ENCODE measurements around the gene PHKB. TPM values are rescaled to one million over a fixed set of nuclear protein-coding genes. Genes with fewer than 3 reads are reported as not detected.

Gene PHKB
- total RNA-seq, 2 experiments from 2014 or later, result 27.6 to 28.8 TPM

DNA sequence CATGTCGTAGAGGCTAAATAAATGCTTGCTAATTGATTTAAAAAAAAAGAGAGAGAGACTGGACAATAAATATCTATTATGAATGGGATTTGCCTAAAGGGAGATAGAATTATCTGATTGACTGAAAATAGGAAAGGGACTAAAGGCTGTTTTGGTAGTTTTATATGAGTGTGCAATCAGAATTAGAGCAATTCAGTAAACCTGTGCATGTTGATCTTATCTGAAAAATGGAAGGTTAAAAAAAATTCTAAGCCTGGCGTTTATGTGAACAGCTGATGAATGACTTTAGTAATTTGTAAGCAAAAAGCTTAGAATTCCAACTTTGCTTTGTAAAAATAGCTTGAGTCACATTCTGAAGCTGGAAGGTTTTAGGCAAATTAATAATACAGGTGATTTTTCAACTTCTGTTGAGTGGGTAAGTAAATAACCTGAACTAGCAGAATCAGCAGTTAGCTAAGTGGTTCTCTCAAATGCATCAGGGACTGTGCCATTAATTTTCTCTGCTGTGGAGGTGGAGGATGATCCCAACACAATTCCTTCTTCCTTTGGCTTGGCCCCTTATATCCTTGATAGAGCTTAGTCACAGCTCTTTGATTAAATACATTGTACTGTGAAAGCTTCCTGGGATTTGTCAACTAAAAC is 254.4 kb downstream of the PHKB start:
- Mint-ChIP-seq H3K27me3 (peaks cover 5% of the 10 kb centered on the region), H3K27ac (no peak overlapping the region), H3K4me1 (ENCODE audit: low read depth) (peaks cover 6% of the 10 kb centered on the region), H3K36me3 (no peaks in the 10 kb centered on the region), H3K4me3 (no peak overlapping the region), H3K9me3 (no peaks in the 10 kb centered on the region)
- POLR2A ChIA-PET, result no interaction called here
- no peak for DNase-seq
- CTCF ChIA-PET, result no interaction called here
- intact Hi-C loops (cut with micrococcal nuclease), result no loop called here

DNA sequence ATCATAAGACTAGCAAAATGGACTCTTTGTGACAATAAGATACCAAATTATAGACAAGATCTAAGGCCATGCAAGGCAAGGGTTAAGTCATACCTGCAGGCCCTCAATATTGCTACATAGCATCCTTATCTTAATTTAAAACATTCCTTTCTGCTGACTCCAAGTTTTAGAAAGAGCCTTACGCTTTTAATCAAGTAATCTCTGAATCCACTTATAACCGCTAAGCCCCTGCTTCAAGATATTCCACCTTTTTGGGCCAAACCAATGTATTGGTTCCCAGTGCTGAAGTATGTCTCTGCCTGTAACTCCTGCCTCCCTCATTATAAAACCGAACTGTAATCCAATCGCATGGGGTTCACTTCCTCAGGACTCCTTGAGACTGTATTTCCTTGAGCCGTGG is 255.4 kb downstream of the PHKB start:
- no peak overlapping the region for H3K27ac Mint-ChIP-seq
- peaks cover 6% of the 10 kb centered on the region for H3K4me1 Mint-ChIP-seq (ENCODE audit: low read depth)
- no peaks in the 10 kb centered on the region for H3K9me3 Mint-ChIP-seq
- intact Hi-C loops (cut with micrococcal nuclease), result no loop called here
- ChIA-PET CTCF (no interaction called here), POLR2A (no interaction called here)
- no peak overlapping the region for H3K4me3 Mint-ChIP-seq
- peaks cover 5% of the 10 kb centered on the region for H3K27me3 Mint-ChIP-seq
- no peaks in the 10 kb centered on the region for H3K36me3 Mint-ChIP-seq
- DNase-seq, result no peak

DNA sequence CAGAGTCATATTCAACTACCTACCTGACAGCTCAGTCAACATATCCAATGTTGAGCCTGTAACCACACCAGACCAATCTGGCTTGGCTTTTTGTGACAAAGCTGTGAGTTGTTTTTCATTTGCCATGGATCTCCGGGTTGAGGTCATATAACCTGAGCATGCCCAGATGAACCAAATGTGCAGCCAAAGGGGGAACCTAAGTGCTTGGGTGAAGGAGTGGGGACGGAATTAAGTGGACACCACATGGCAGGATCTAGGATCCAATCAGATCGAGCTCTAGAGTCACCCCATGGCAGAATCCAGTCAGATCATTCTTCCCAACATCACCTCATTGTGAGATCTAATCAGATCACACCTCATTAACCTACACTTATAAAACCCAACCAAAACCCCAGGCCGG is 258.6 kb downstream of the PHKB start:
- ChIA-PET POLR2A (no interaction called here), CTCF (no interaction called here)
- intact Hi-C loops (cut with micrococcal nuclease), result no loop called here
- H3K27ac Mint-ChIP-seq, result no peak overlapping the region
- H3K4me3 Mint-ChIP-seq, result no peak overlapping the region
- H3K9me3 Mint-ChIP-seq, result no peaks in the 10 kb centered on the region
- H3K4me1 Mint-ChIP-seq (ENCODE audit: low read depth), result no peaks in the 10 kb centered on the region
- peaks cover 5% of the 10 kb centered on the region for H3K27me3 Mint-ChIP-seq
- no peak for DNase-seq
- H3K36me3 Mint-ChIP-seq, result no peaks in the 10 kb centered on the region

DNA sequence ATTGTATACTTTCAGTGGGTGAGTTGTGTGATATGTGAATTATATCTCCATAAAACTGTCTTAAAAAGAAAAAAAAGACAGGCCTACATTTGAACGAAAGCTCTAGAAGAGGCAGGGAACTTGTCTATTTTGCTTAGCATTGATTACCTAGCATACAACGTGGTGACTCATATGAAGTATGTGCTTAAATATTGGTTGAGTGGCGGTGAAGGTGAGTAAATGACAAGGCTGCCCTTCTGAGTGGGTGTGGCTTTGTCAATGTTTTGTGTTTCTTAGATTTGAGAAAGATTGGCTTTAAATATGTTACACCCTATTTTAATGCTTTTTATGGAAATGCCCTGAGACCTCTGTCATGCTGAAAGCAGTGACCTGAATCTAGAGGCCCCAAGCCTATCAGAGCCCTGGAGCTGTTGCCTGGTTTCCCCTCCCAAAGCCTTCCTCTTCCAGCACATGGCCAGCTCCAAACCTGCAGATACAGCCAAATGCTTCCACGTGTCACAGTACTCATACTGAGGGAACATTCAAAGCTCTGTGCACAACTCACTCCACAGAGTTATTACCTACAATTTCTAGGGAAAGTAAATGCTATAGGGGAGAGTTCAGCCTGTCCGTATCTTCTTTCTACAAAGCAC is 260.0 kb downstream of the PHKB start:
- intact Hi-C loops (cut with micrococcal nuclease), result no loop called here
- ChIA-PET CTCF (interaction anchor here (0.6 kb wide), 1 partner anchor 42 kb away, joined by 3 read pairs; no protein-coding TSS in a partner anchor), POLR2A (no interaction called here)

DNA sequence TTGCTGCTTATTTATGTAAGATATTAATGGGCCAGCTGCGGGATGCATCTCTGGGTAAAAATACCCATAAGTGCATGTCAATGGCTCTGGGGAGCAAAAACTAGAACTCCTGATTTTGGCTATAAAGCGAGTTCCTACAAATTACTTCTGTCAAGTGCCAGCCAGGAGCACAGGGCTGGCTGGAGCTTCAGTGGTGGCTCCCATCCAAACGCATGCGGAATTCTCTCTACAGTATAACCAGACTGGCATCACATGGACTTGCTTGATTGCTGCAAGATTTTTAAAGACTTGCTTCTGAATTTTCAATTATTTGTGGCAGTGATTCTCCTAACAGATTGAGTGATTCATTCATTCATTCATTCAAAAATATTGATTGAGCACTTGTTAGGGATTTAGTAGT is 260.9 kb downstream of the PHKB start:
- DNase-seq, result no peak
- H3K36me3 Mint-ChIP-seq, result no peaks in the 10 kb centered on the region
- no peaks in the 10 kb centered on the region for H3K9me3 Mint-ChIP-seq
- ChIA-PET CTCF (no interaction called here), POLR2A (no interaction called here)
- no peak overlapping the region for H3K27ac Mint-ChIP-seq
- H3K4me3 Mint-ChIP-seq, result no peak overlapping the region
- intact Hi-C loops (cut with micrococcal nuclease), result no loop called here
- no peaks in the 10 kb centered on the region for H3K27me3 Mint-ChIP-seq
- no peaks in the 10 kb centered on the region for H3K4me1 Mint-ChIP-seq (ENCODE audit: low read depth)

More for the DNA sequence above, 260.0 kb downstream of the PHKB start:
- no peaks in the 10 kb centered on the region for H3K36me3 Mint-ChIP-seq
- peaks cover 5% of the 10 kb centered on the region for H3K27me3 Mint-ChIP-seq
- DNase-seq, result no peak
- no peak overlapping the region for H3K27ac Mint-ChIP-seq
- H3K4me3 Mint-ChIP-seq, result no peak overlapping the region
- no peaks in the 10 kb centered on the region for H3K9me3 Mint-ChIP-seq
- H3K4me1 Mint-ChIP-seq (ENCODE audit: low read depth), result no peaks in the 10 kb centered on the region

DNA sequence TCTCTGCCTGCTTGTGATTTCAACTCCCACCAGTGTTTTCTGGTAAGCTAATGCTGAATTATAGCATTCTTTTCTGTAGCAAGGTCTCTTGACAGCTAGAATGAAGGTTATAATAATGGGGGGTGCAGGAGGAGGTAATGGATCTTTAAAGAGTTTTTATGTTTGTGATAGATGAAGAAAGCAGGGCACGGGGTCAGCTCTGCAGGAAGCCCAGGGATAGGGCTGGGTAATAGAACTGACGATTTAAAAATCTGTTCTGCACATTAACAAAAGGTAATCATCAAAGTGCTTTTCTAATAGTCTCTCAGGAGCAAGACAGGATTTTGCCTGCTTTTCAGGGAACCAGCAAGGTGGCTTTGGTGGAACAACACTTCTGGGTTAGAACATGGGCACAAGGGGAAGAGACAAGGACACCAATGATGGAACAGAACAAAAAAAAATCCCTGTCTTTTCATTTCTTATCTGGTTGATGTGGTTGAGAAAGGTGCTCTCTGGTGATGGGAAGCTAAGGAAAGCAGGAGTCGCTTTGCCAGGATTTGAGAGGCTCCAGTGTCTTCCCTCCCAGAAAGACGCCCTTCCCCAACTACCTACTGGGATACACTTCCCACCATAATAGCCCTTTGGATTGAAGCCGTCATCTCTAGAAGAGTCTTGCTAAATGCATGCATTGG is 263.1 kb downstream of the PHKB start:
- ChIA-PET CTCF (no interaction called here), POLR2A (no interaction called here)
- no peak for DNase-seq
- Mint-ChIP-seq H3K9me3 (no peaks in the 10 kb centered on the region), H3K4me3 (no peak overlapping the region), H3K27ac (no peak overlapping the region), H3K4me1 (ENCODE audit: low read depth) (no peaks in the 10 kb centered on the region), H3K27me3 (no peaks in the 10 kb centered on the region), H3K36me3 (no peaks in the 10 kb centered on the region)
- intact Hi-C loops (cut with micrococcal nuclease), result no loop called here

DNA sequence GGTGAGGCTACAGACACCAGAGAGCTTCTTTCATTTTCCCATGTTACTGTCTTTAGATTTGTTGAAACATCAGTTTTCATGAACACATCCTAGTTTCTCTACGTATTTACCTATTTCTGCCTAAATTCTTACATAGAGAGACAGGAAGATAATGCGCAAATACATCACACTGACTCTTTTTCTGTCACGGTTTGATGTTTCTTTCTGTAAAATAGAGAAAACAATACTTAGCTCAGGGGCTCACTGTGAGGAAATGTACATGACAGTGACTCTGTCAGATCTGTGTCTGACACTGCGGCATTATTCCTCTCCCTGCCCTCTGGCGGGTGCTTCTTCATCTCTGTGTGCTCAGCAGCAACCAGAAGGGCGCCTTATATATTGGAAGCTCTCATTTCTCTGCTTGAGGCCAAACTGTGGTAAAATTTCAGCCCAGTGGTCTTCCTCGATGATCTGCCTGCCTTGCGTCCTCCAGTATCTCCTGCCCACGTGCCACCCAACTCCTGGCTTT is 264.1 kb downstream of the PHKB start:
- ChIA-PET POLR2A (no interaction called here), CTCF (no interaction called here)
- Mint-ChIP-seq H3K27me3 (no peaks in the 10 kb centered on the region), H3K4me3 (no peak overlapping the region), H3K9me3 (no peaks in the 10 kb centered on the region), H3K4me1 (ENCODE audit: low read depth) (no peaks in the 10 kb centered on the region), H3K27ac (no peak overlapping the region), H3K36me3 (no peaks in the 10 kb centered on the region)
- DNase-seq, result no peak
- intact Hi-C loops (cut with micrococcal nuclease), result no loop called here

DNA sequence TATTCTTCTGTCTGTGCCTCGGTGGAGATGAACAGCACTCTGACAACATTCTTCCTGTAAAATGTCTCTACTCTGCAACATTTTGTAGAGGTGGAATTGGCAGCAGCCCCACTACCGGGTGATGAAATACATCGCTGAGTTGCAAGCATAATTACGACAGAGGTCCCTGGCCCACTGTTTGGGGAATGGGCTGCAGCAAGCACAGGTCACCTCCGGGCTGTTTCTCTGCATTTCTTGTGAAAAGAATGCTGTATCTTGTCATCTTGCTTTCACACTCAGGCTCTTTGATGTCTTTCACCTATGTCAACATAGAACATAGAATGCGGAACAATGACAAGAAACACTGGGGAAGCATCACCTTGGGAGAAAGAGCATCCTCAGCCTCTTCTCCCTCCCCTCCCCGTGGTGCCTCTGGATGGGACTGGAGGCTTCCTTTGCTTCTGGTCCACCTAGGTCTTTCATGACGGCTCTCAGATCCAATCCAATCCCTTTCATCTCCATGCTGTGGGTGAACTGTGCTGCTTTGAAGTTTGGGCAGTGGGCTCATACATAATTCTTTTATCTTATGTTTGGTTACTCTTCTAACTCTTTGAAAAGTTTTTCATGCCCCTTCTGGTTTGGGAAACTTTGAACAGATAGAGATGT is 265.0 kb downstream of the PHKB start:
- Mint-ChIP-seq H3K36me3 (no peaks in the 10 kb centered on the region), H3K27ac (no peak overlapping the region)
- POLR2A ChIA-PET, result no interaction called here

DNA sequence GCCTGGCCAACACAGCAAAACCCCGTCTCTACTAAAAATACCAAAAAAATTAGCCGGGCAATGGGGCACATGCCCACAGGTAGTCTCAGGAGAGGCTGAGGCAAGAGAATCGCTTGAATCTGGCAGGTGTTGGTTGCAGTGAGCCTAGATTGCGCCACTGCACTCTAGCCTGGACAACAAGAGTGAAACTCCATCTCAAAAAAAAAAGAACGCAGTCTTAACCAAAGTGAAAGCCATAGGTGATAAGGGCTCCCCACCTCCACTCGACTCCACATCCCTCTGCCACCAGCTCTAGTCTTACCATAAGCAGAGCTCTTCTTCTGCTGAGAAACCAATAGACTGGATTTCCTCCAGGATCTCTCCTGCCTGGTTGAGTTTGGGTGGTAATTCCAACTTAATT is 266.0 kb downstream of the PHKB start:
- Mint-ChIP-seq H3K27ac (no peak overlapping the region), H3K9me3 (no peaks in the 10 kb centered on the region), H3K36me3 (no peaks in the 10 kb centered on the region), H3K4me3 (no peak overlapping the region), H3K4me1 (ENCODE audit: low read depth) (no peaks in the 10 kb centered on the region), H3K27me3 (no peaks in the 10 kb centered on the region)
- CTCF ChIA-PET, result no interaction called here
- intact Hi-C loops (cut with micrococcal nuclease), result no loop called here
- POLR2A ChIA-PET, result no interaction called here
- DNase-seq, result no peak

More for the DNA sequence above, 265.0 kb downstream of the PHKB start:
- Mint-ChIP-seq H3K4me1 (ENCODE audit: low read depth) (no peaks in the 10 kb centered on the region), H3K27me3 (no peaks in the 10 kb centered on the region), H3K9me3 (no peaks in the 10 kb centered on the region), H3K4me3 (no peak overlapping the region)
- DNase-seq, result no peak
- intact Hi-C loops (cut with micrococcal nuclease), result no loop called here
- CTCF ChIA-PET, result no interaction called here

DNA sequence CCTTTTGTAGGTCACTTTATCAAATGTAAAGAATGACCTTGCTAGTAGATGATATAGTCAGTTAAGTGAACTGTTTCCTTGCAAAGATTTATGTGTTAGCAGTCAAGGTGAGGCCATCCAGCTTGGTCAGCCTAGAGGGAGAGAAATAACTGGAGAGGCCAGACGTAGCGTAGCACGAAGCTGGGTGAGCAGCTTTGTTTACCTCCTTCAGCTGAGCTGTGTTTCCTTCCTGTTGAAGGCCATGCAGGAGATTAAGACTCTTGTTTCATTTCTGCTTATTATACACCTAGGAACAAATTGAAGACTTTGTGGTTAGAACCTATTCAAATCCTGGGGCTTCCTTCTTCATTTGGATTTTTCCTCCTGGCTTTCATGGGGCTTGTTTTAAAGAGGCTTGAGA is 267.1 kb downstream of the PHKB start:
- peaks cover 6% of the 10 kb centered on the region for H3K4me1 Mint-ChIP-seq (ENCODE audit: low read depth)
- H3K27me3 Mint-ChIP-seq, result peaks cover 4% of the 10 kb centered on the region
- ChIA-PET POLR2A (no interaction called here), CTCF (no interaction called here)
- no peak overlapping the region for H3K4me3 Mint-ChIP-seq
- intact Hi-C loops (cut with micrococcal nuclease), result no loop called here
- H3K9me3 Mint-ChIP-seq, result no peaks in the 10 kb centered on the region
- no peak for DNase-seq
- H3K27ac Mint-ChIP-seq, result no peak overlapping the region
- no peaks in the 10 kb centered on the region for H3K36me3 Mint-ChIP-seq

DNA sequence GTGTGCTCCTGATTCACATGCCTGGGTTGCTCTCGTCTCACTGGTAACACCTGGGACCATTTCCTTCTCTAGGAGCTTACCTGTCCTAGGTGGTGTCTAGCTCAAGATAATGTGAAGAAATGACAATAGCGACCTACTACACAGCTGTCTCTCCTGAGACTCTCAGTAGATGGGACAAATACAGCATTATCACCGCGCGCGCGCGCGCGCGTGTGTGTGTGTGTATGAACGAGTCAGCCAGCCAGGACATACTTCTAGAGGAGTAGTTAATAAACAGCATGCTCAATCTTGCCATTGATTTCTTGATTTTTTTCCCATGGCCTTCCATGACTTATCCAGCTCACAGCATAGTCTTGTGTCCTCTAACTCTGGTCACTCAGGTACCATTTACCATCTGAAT is 268.6 kb downstream of the PHKB start:
- Mint-ChIP-seq H3K36me3 (no peaks in the 10 kb centered on the region), H3K4me1 (ENCODE audit: low read depth) (peaks cover 6% of the 10 kb centered on the region), H3K27me3 (peaks cover 4% of the 10 kb centered on the region), H3K27ac (no peak overlapping the region), H3K4me3 (no peak overlapping the region), H3K9me3 (no peaks in the 10 kb centered on the region)
- intact Hi-C loops (cut with micrococcal nuclease), result no loop called here
- POLR2A ChIA-PET, result no interaction called here
- no peak for DNase-seq
- CTCF ChIA-PET, result interaction anchor here (0.6 to 2.2 kb wide), 2 partner anchors 20 to 435 kb away, joined by 3 to 5 read pairs; no protein-coding TSS in a partner anchor

DNA sequence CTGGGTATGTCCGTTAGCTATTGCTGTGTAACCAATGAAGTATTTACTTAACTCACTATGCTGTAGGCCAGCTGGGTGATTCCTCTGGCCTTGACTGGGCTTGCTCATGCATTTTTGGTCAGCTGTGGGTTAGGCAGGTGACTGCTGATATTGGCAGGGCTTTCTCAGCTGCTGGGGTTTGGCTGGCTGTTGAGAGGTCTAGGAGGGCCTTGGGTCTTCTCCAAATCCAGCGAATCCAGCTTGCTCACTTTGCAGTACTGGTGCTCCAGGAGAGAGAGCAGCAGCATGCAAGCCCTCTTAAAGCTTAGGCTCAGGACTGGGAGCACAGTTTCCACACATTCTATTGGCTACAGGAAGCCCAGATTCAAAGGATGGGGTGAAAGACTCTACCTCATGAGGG is 270.1 kb downstream of the PHKB start:
- Mint-ChIP-seq H3K4me1 (ENCODE audit: low read depth) (peaks cover 6% of the 10 kb centered on the region), H3K4me3 (no peak overlapping the region), H3K27ac (no peak overlapping the region), H3K27me3 (peaks cover 8% of the 10 kb centered on the region), H3K9me3 (no peaks in the 10 kb centered on the region), H3K36me3 (no peaks in the 10 kb centered on the region)
- DNase-seq, result no peak
- intact Hi-C loops (cut with micrococcal nuclease), result no loop called here
- POLR2A ChIA-PET, result no interaction called here
- CTCF ChIA-PET, result interaction anchor here (1.7 to 2.2 kb wide), 2 partner anchors 434 to 587 kb away, joined by 5 read pairs; partner anchors contain the start of gene NETO2
